HG03064 (cell line): Measurements from ENCODE around the gene NSMCE1.
"Not testable (repeated sequence)": the region's sequence is repeated elsewhere in the genome, so short reads cannot be mapped to it uniquely, and the experiment has no call there.

Experiments used
- ATAC-seq: cut with Tn5 transposase; IDR thresholded peaks from one replicate; pipeline ENCODE4 v1.9.1; 2021; ENCODE audit warnings: low read depth; ENCODE audit not compliant: unreplicated experiment

Gene NSMCE1

GRCh38 chr16:27220527-27220926, 48.0 kb downstream of the NSMCE1 start:
- ATAC-seq = no peak

- ATAC-seq = no peak
Measured at GRCh38 chr16:27220120-27220519, 48.5 kb downstream of the NSMCE1 start.

GRCh38 chr16:27219161-27219560, 49.4 kb downstream of the NSMCE1 start:
- ATAC-seq = no peak

GRCh38 chr16:27218756-27219155, 49.8 kb downstream of the NSMCE1 start:
- no peak for ATAC-seq

- no peak for ATAC-seq
Measured at GRCh38 chr16:27217256-27217655, 51.3 kb downstream of the NSMCE1 start.

GRCh38 chr16:27216297-27216885, 52.2 kb downstream of the NSMCE1 start:
- no peak for ATAC-seq

GRCh38 chr16:27215660-27216059, 52.9 kb downstream of the NSMCE1 start:
- no peak for ATAC-seq

- no peak for ATAC-seq
Measured at GRCh38 chr16:27214084-27214961, 54.2 kb downstream of the NSMCE1 start.

- ATAC-seq = no peak
Measured at GRCh38 chr16:27211026-27211425, 57.5 kb downstream of the NSMCE1 start.

- ATAC-seq = no peak
Measured at GRCh38 chr16:27210174-27210573, 58.4 kb downstream of the NSMCE1 start.

GRCh38 chr16:27209591-27209990, 59.0 kb downstream of the NSMCE1 start:
- no peak for ATAC-seq

- ATAC-seq = no peak
Measured at GRCh38 chr16:27208796-27209195, 59.8 kb downstream of the NSMCE1 start.

- no peak for ATAC-seq
Measured at GRCh38 chr16:27208081-27208680, 60.4 kb downstream of the NSMCE1 start.

- ATAC-seq = not testable (repeated sequence)
Measured at GRCh38 chr16:27207121-27207520, 61.5 kb downstream of the NSMCE1 start.

- ATAC-seq = no peak
Measured at GRCh38 chr16:27205423-27206065, 63.0 kb downstream of the NSMCE1 start.

- ATAC-seq = no peak
Measured at GRCh38 chr16:27204312-27204915, 64.2 kb downstream of the NSMCE1 start.

GRCh38 chr16:27203507-27204311, 64.9 kb downstream of the NSMCE1 start, which contains the start of gene KDM8:
Gene KDM8, plus strand, starts transcription at chr16:27203526. Its CDS starts 6,598 bp downstream, at chr16:27210124.
- peak; percentile 56 for ATAC-seq

- peak; percentile 60 for ATAC-seq
Measured at GRCh38 chr16:27202923-27203506, 65.6 kb downstream of the NSMCE1 start.

GRCh38 chr16:27200914-27201313, 67.7 kb downstream of the NSMCE1 start:
- not testable (repeated sequence) for ATAC-seq
